Memory B cell (primary cell): ENCODE data around the gene TMEM88.
A peak's percentile ranks its signal among the peaks of the same experiment; 100 is the strongest.

Source experiments
- ATAC-seq: fragments of 150-1000 bp; cut with Tn5 transposase; 2 replicates; pipeline ENCODE4 v1.10.0; 2021; ENCODE audit warnings: low read depth, mild to moderate bottlenecking, moderate library complexity
- DNase-seq, 2 donors: peaks; one replicate each; pipeline ENCODE4 v3.0.0; 2022; ENCODE audit warnings: low spot score in 2 of 2
- H3K27ac Mint-ChIP-seq: one replicate; pipeline ENCODE4 v1.8.0; 2022; ENCODE audit warnings: mild to moderate bottlenecking, moderate library complexity, mixed read lengths
- H3K27me3 Mint-ChIP-seq: one replicate; pipeline ENCODE4 v1.8.0; 2022; ENCODE audit warnings: mixed read lengths
- H3K36me3 Mint-ChIP-seq: one replicate; pipeline ENCODE4 v1.8.0; 2022; ENCODE audit warnings: mild to moderate bottlenecking, mixed read lengths
- H3K4me1 Mint-ChIP-seq: one replicate; pipeline ENCODE4 v1.8.0; 2022; ENCODE audit warnings: mixed read lengths
- H3K4me3 Mint-ChIP-seq: one replicate; pipeline ENCODE4 v1.8.0; 2022; ENCODE audit warnings: mild to moderate bottlenecking, moderate library complexity, mixed read lengths
- H3K9me3 Mint-ChIP-seq: one replicate; pipeline ENCODE4 v1.8.0; 2022; ENCODE audit warnings: mixed read lengths

TMEM88 gene

GRCh38 chr17:7823581-7824001 is 31.3 kb upstream of the TMEM88 start:
- DNase-seq = no peak
- Mint-ChIP-seq H3K27me3 (peaks cover 4% of the 10 kb centered on the region), H3K4me1 (no peaks in the 10 kb centered on the region), H3K36me3 (no peaks in the 10 kb centered on the region), H3K9me3 (no peaks in the 10 kb centered on the region), H3K4me3 (no peak overlapping the region), H3K27ac (no peak overlapping the region)
- ATAC-seq = no peak

GRCh38 chr17:7824021-7824924 is 30.6 kb upstream of the TMEM88 start:
- H3K36me3 Mint-ChIP-seq = no peaks in the 10 kb centered on the region
- H3K27me3 Mint-ChIP-seq = peaks cover 6% of the 10 kb centered on the region

GRCh38 chr17:7825206-7825990 is 29.5 kb upstream of the TMEM88 start:
- H3K4me1 Mint-ChIP-seq = no peaks in the 10 kb centered on the region
- H3K36me3 Mint-ChIP-seq = no peaks in the 10 kb centered on the region
- no peaks in the 10 kb centered on the region for H3K9me3 Mint-ChIP-seq
- H3K27ac Mint-ChIP-seq = no peak overlapping the region
- no peak overlapping the region for H3K4me3 Mint-ChIP-seq
- ATAC-seq = no peak
- H3K27me3 Mint-ChIP-seq = peaks cover 7% of the 10 kb centered on the region
- no peak for DNase-seq

More at GRCh38 chr17:7824021-7824924, 30.6 kb upstream of the TMEM88 start:
- Mint-ChIP-seq H3K27ac (no peak overlapping the region), H3K4me3 (no peak overlapping the region), H3K9me3 (no peaks in the 10 kb centered on the region), H3K4me1 (no peaks in the 10 kb centered on the region)
- no peak for DNase-seq
- no peak for ATAC-seq

- ATAC-seq (no peak), DNase-seq (no peak)
- H3K4me1 Mint-ChIP-seq = peaks cover 9% of the 10 kb centered on the region
- H3K36me3 Mint-ChIP-seq = no peaks in the 10 kb centered on the region
- H3K27ac Mint-ChIP-seq = no peak overlapping the region
- H3K27me3 Mint-ChIP-seq = peaks cover 15% of the 10 kb centered on the region
- no peak overlapping the region for H3K4me3 Mint-ChIP-seq
- H3K9me3 Mint-ChIP-seq = no peaks in the 10 kb centered on the region
Measured at GRCh38 chr17:7830616-7831015, 24.2 kb upstream of the TMEM88 start.

GRCh38 chr17:7831233-7831632 is 23.6 kb upstream of the TMEM88 start:
- Mint-ChIP-seq H3K36me3 (no peaks in the 10 kb centered on the region), H3K9me3 (no peaks in the 10 kb centered on the region), H3K27ac (no peak overlapping the region), H3K4me3 (no peak overlapping the region), H3K27me3 (peaks cover 15% of the 10 kb centered on the region), H3K4me1 (peaks cover 12% of the 10 kb centered on the region)
- ATAC-seq (no peak), DNase-seq (no peak)

GRCh38 chr17:7832431-7832830 is 22.4 kb upstream of the TMEM88 start:
- no peaks in the 10 kb centered on the region for H3K36me3 Mint-ChIP-seq
- H3K27ac Mint-ChIP-seq = no peak overlapping the region
- peaks cover 15% of the 10 kb centered on the region for H3K27me3 Mint-ChIP-seq
- ATAC-seq (no peak), DNase-seq (no peak)
- H3K9me3 Mint-ChIP-seq = no peaks in the 10 kb centered on the region
- H3K4me3 Mint-ChIP-seq = no peak overlapping the region
- peaks cover 23% of the 10 kb centered on the region for H3K4me1 Mint-ChIP-seq

GRCh38 chr17:7833011-7833794 is 21.7 kb upstream of the TMEM88 start:
- Mint-ChIP-seq H3K27me3 (peaks cover 15% of the 10 kb centered on the region), H3K27ac (peak overlapping the region; percentile 98), H3K4me1 (peaks cover 26% of the 10 kb centered on the region), H3K4me3 (peak overlapping the region; percentile 92), H3K9me3 (no peaks in the 10 kb centered on the region), H3K36me3 (no peaks in the 10 kb centered on the region)
- ATAC-seq (no peak), DNase-seq (no peak)

GRCh38 chr17:7833795-7834541 is 20.9 kb upstream of the TMEM88 start, which contains the start of gene KDM6B:
KDM6B (plus strand) TSS chr17:7834217; CDS start chr17:7845555, 11,338 bp downstream.
- Mint-ChIP-seq H3K4me1 (peaks cover 33% of the 10 kb centered on the region), H3K4me3 (peak within 1 kb of the TSS; percentile 92), H3K27me3 (peaks cover 15% of the 10 kb centered on the region), H3K36me3 (no peaks in the 10 kb centered on the region), H3K27ac (peak within 1 kb of the TSS; percentile 98), H3K9me3 (no peaks in the 10 kb centered on the region)
- ATAC-seq (peak; percentile 55), DNase-seq (peak; percentile 89 to 91)

GRCh38 chr17:7834542-7834956 is 20.3 kb upstream of the TMEM88 start:
- peaks cover 11% of the 10 kb centered on the region for H3K27me3 Mint-ChIP-seq
- no peaks in the 10 kb centered on the region for H3K36me3 Mint-ChIP-seq
- peak; percentile 15 for ATAC-seq
- H3K4me1 Mint-ChIP-seq = peaks cover 37% of the 10 kb centered on the region
- peak in 1 of 2 donors; percentile 65 for DNase-seq
- H3K4me3 Mint-ChIP-seq = peak overlapping the region; percentile 92
- H3K27ac Mint-ChIP-seq = peak overlapping the region; percentile 98
- no peaks in the 10 kb centered on the region for H3K9me3 Mint-ChIP-seq

- H3K4me1 Mint-ChIP-seq = peaks cover 42% of the 10 kb centered on the region
- peak; percentile 87 to 88 for DNase-seq
- H3K9me3 Mint-ChIP-seq = no peaks in the 10 kb centered on the region
- H3K4me3 Mint-ChIP-seq = peak overlapping the region; percentile 92
- peak; percentile 54 for ATAC-seq
- H3K36me3 Mint-ChIP-seq = peaks cover 2% of the 10 kb centered on the region
- H3K27ac Mint-ChIP-seq = peak overlapping the region; percentile 98
- H3K27me3 Mint-ChIP-seq = peaks cover 11% of the 10 kb centered on the region
Measured at GRCh38 chr17:7834957-7835813, 19.7 kb upstream of the TMEM88 start.

- ATAC-seq (peak; percentile 4), DNase-seq (peak in 1 of 2 donors; percentile 84)
- H3K27ac Mint-ChIP-seq = peak overlapping the region; percentile 98
- H3K4me3 Mint-ChIP-seq = peak overlapping the region; percentile 92
- peaks cover 47% of the 10 kb centered on the region for H3K4me1 Mint-ChIP-seq
- no peaks in the 10 kb centered on the region for H3K9me3 Mint-ChIP-seq
- peaks cover 10% of the 10 kb centered on the region for H3K27me3 Mint-ChIP-seq
- peaks cover 5% of the 10 kb centered on the region for H3K36me3 Mint-ChIP-seq
Measured at GRCh38 chr17:7835814-7836595, 18.9 kb upstream of the TMEM88 start.
